Fibroblast of skin of right quadriceps (primary cell): ENCODE data around the gene PHF21A.
"Not testable (repeated sequence)": the region's sequence is repeated elsewhere in the genome, so short reads cannot be mapped to it uniquely, and the experiment has no call there.

Source experiments
- DNase-seq: peaks from one replicate; pipeline ENCODE4 v3.0.0-alpha.2; 2013

The PHF21A gene

DNA sequence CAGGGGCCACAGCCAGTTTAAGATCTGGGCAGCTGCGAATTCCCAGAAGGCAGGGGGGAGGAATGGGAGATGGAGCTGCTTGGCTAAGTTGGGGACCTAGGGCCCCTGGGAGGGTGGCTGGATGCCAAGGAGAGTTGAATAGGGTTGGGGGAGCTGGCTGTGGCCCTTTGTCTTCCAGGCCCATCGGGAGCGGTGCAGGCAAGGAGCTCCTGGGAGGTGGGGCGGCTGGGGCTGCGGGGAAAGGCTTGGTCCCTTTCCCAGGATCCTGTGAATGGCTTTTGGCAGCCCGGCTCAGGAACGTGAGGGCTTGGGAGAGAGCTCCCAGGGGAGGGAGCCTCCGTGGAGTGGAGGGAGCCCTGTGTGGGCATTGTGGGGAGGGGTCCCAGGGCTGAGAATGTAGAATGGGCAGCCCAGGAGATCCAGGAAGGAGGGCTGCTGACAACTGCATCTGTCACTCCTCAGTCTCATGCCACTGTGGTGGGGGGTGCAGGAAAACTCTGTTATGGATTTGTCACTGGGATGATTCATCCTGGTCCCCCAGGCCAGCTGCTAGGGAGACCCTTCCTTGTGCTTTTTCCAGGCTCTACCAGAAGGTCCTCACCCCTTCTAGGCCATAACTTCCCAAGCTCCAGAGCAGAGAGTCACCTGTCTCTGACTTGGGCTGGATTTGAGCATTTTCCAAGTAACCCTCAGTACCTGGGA is 220.2 kb downstream of the PHF21A start:
- DNase-seq, result no peak

DNA sequence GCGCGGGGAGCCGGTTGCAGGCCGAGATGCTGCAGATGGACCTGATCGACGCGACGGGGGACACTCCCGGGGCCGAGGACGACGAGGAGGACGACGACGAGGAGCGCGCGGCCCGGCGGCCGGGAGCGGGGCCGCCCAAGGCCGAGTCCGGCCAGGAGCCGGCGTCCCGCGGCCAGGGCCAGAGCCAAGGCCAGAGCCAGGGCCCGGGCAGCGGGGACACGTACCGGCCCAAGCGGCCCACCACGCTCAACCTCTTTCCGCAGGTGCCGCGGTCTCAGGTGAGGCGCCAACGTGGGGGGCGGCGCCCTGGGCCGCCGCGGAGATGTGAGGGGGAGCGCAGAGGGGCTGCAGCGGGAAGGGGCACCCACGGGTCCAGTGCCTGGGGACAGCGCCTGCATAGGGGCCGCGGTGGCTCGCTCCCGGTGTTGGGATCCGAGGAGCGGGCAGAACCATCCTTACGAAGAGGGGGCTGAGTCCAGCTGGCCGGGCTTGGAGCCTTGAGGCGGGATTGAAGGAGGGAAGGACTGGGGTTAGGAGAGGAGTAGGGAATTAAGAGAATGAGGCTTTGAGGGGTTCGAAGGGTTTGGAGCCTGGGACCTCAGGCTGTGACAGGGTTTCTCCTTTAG is 221.0 kb downstream of the PHF21A start:
- DNase-seq, result not testable (repeated sequence)

DNA sequence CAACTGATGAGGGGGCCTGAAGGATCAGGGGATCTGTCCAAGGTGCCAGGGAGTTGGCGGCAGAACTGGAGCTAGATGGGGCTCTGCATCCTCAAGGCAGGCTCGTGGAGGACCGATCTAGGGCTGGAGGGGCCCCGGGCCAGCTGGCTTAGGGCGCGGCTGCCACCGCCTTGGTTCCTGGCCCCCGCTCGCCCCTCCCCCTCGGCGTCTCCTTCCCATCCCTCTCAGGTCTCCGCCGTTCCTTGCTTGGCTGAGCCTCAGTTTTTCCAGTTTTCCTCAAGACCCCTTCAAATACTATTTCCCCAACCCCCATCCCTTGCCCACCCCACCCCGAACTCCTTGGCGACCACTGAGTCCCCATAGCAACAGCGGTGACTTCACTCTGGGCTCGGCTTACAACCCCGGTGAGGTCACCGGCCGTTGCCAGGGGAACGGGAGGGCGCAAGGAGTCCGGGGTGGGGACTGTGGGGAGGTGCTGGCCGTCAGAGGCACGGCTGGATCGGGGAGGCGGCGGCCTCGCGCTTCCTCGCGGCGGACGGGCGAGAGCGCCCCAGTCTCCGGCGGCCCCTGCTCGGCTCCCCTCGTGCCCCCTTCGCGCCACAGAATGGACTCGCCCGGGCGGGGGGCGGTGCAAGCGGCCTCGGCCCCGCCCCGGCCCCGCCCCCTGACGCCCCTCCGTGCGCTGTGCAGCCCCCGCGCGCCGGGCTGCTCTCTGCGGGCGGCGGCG is 221.6 kb downstream of the PHF21A start:
- peak; percentile 87 for DNase-seq

GRCh38 chr11:45899086-45899447 is 222.2 kb downstream of the PHF21A start:
- no peak for DNase-seq

GRCh38 chr11:45897556-45897955 is 223.7 kb downstream of the PHF21A start:
- no peak for DNase-seq

DNA sequence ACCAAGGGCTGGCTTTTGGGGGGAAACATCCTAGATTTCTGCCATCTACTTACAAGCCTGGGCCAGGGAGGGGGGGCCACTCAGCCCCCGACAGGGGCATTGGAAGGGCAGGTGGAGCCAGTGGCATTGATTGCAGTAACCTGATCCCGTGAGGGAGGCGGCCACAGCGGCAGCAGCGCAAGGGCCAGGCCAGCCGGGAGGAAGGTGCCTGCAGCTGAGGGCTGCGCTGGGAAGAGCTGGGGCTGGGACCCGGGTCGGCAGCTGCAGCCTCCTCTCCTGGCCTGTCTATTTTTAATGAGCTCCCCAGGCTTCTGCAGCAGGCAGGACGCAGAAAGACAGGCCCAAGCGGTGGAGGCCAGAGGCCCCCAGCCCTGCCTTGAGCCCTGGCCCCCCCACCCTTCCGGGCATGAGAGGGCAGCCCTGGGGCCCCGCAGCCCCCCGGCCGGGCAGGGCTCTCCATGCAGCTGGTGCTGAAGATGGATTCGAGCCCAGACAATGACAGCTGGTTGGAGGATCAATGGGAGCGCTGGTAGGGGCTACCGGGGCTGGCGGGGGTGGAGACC is 224.8 kb downstream of the PHF21A start:
- no peak for DNase-seq

DNA sequence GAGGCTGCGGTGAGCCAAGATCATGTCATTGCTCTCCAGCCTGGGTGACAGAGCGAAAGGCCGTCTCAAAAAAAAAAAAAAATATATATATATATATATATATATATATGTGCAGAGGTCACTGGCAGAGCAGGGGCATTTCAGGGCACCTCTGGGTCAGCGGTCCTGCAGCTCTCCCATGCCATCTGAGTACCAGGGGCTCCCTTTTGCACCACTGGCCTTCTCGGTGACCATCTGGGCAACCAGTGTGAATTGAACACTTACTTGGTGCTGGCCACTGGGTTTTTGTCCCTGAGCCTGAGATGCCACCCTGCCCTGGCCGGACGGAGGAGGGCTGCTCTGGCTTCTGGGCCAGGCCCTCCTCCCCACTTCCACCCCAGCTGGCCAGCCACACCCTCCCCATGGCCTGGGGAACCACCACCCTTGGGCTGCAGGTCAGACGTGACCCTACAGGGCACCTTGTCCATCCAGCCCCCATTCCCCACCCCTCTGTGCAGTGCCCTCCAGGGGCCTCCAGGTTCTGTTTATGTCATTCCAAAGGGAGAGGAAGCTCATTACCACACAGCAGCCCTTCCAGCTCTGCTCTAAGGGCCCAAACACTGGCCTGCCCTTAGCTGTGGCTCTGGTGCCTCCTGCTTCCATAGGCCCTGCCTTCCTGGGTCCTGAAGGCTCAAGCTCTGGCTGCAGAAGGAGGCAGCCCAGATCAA is 225.5 kb downstream of the PHF21A start:
- no peak for DNase-seq

DNA sequence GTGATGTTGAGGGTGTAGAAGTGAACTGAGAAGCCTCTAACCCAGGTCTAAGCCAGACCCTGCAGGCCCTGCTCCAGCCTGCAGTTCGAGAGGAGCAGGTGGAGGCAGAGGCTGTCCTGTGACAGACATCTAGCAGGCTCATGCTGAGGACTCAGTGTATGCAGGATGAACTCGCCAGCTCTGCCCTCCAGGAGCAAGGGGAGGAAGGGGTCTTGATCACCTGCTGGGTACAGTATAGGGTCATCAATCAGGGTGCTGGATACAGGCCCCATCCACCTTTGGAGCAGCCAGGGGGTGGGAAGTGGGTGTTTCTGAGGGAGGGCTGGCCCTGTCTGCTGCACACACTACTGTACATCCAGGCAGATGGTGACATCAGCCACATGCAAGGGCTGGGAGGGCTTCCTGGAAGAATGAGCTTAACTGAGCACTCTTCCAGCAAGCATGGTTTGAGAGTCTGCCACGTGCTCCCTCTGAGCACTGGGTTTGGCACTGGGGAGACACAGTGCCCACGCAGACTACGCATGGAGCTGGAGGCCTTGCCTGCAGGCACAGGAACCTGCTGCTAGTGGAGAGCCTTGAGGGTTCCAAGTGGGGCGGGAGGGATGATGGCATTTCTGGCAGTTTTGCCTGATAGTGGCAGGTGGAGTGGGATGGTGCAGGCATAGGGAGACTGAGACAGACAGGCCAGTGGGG is 226.6 kb downstream of the PHF21A start:
- DNase-seq, result no peak

DNA sequence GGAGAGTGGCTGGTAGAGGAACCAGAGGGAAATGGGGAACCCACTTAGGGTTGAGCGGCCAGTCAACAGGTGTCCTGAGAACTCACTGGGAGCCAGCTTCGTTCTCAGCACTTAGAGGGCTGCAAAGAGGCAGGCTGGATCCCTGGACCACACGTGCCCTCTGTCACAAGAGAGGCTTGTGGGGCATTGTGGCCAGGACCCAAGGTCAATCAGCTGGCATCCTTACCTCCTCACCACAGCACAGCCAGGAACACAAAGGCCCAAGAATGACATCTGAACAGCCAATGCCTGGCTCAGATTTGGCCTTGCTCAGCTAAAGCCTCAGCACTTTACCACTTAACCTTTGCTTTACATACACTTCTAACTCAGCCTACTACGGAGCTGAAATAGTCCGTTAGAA is 228.4 kb downstream of the PHF21A start:
- no peak for DNase-seq

DNA sequence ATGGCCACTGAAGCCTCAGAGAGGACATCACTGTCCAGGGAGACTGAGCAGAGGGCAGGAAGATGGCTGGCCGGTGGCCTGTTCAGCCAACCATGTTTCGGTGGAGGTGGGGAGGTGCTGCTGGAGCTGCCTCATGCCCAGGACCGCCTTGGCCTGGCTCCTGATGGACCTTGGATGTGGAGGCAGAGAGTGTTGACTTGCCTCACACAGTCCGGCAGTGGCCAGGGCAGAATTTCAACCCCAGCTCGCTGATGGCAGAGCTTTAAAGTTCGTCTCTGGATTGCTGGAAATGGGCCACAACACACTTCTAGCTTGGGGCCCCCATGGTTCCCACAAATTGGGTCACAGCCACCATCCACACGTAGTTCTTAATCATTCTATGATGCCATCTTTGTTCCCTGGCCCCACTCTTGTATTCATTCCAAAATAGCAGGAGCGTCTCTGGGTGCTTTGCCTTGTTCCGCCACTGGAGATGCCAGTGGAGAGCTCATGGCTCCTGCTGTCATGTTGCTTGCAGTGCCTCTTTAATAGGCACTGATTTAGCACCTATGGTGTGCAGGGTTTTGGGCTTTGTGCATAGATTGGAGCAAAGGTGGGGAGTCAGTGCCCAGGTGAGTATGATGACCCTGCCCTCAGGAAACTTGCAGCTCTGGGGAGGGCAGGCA is 230.2 kb downstream of the PHF21A start:
- DNase-seq, result no peak

GRCh38 chr11:45889966-45890365 is 231.3 kb downstream of the PHF21A start:
- DNase-seq, result no peak

GRCh38 chr11:45889555-45889954 is 231.7 kb downstream of the PHF21A start:
- no peak for DNase-seq

- no peak for DNase-seq
Measured at GRCh38 chr11:45887587-45887986, 233.7 kb downstream of the PHF21A start.

- DNase-seq, result no peak
Measured at GRCh38 chr11:45886816-45887520, 234.3 kb downstream of the PHF21A start.

- DNase-seq, result no peak
Measured at GRCh38 chr11:45885921-45886721, 235.1 kb downstream of the PHF21A start.

DNA sequence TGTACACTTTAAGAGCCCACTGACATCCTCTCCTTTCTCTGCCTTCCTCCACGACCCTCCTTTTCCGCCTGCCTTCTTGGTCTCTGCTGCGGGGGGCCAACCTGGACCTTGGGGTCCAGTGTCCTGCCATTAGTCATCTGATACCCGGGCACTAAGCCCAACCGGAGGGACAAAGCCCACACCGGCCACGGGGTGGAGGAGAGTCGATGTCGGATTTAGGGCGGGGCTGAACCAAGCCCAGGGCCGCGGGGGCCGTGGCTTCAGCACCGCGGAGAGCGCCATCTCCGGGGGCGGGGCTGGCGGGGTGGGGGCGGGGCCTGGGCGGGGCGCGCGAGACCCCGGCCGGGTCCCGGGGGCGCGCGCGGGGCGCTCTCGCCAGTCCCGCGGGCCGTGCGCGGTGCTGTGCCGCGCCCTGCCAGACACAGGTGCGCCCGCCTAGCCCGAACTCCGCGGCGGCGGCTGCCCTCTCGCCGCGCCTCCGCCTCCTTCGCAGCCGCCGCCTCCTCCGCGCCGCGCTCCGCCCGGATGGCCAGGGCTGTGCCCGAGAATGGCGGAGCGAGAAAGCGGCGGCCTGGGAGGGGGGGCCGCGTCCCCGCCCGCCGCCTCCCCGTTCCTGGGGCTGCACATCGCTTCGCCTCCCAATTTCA is 235.9 kb downstream of the PHF21A start, which contains the start of gene MAPK8IP1:
Gene MAPK8IP1, plus strand, starts transcription at position 378 of the 647 bp plus-strand sequence. Its CDS starts 170 bp downstream, at position 548.
- DNase-seq, result peak; percentile 32

GRCh38 chr11:45884596-45885185 is 236.6 kb downstream of the PHF21A start:
- DNase-seq, result no peak
